H1 (cell line): ENCODE results near the gene SNW1. TPM values are rescaled to one million over a fixed set of nuclear protein-coding genes. Genes with fewer than 3 reads are reported as not detected.
"Not testable (repeated sequence)": the region's sequence is repeated elsewhere in the genome, so short reads cannot be mapped to it uniquely, and the experiment has no call there.

ENCODE experiments used
- CTCF ChIA-PET: fragments of 300-600 bp; sonication (Branson Sonifier 250); formaldehyde crosslinking; loops from one replicate; lab custom pipeline; 2021; ENCODE audit not compliant: partially characterized antibody; lab: Charles Lee
- POLR2A ChIA-PET: fragments of 300-600 bp; sonication (Branson Sonifier 250); formaldehyde crosslinking; loops from one replicate; lab custom pipeline; 2021; ENCODE audit warnings: inconsistent platforms; ENCODE audit not compliant: partially characterized antibody; lab: Charles Lee
- DNase-seq, 2 experiments: peaks; one replicate each; pipeline versions ENCODE4 v3.0.0 to v3.0.0-alpha.2; 2010 to 2022; ENCODE audit warnings: low spot score in 2 of 2, low read depth in 1 of 2, mixed read lengths in 1 of 2
- FAIRE-seq: peaks from 2 replicates; lab custom pipeline; 2011; peaks lifted over from hg19 to GRCh38; lab: Jason Lieb, UNC
- H2AFZ ChIP-seq: 2 replicates; pipeline ENCODE4 v1.8.1; 2012; ENCODE audit warnings: low read length, inconsistent platforms
- H2AK5ac ChIP-seq: 2 replicates; pipeline ENCODE4 v1.6.1; 2013; ENCODE audit warnings: low read depth, low read length
- H2BK120ac ChIP-seq: replicated peaks from 2 replicates; pipeline ENCODE3; 2013; ENCODE audit warnings: low read depth, low read length, inconsistent platforms
- H2BK12ac ChIP-seq: 2 replicates; pipeline ENCODE4 v1.6.1; 2013; ENCODE audit warnings: low read depth, low read length
- H2BK15ac ChIP-seq: 2 replicates; pipeline ENCODE4 v1.6.1; 2013; ENCODE audit warnings: low read length
- H2BK20ac ChIP-seq: 2 replicates; pipeline ENCODE4 v1.6.1; 2013; ENCODE audit warnings: low read length
- H2BK5ac ChIP-seq: 2 replicates; pipeline ENCODE4 v1.6.1; 2013; ENCODE audit warnings: low read depth, low read length
- H3K14ac ChIP-seq: 2 replicates; pipeline ENCODE4 v1.6.1; 2013; ENCODE audit warnings: inconsistent platforms; ENCODE audit not compliant: insufficient read length
- H3K18ac ChIP-seq: 2 replicates; pipeline ENCODE4 v1.6.1; 2013; ENCODE audit warnings: low read length; ENCODE audit errors: extremely low read depth
- H3K23ac ChIP-seq: 2 replicates; pipeline ENCODE4 v1.6.1; 2013; ENCODE audit warnings: inconsistent platforms; ENCODE audit not compliant: insufficient read length
- H3K23me2 ChIP-seq: 2 replicates; pipeline ENCODE4 v1.6.1; 2013; ENCODE audit warnings: low read depth, low read length
- H3K27ac ChIP-seq: 2 replicates; pipeline ENCODE4 v1.6.1; 2011; ENCODE audit warnings: low read depth, low read length, inconsistent platforms
- H3K27me3 ChIP-seq, 4 experiments: replicated peaks in 1 of 4; 1 replicate in 1 of 4; 2 replicates in 3 of 4; pipeline versions ENCODE4 v1.6.1 to v1.8.1; 2011 to 2013; ENCODE audit warnings: low read length in 3 of 4, mild to moderate bottlenecking in 3 of 4, inconsistent platforms in 2 of 4, mixed read lengths in 2 of 4, moderate library complexity in 1 of 4; ENCODE audit not compliant: control insufficient read depth in 3 of 4, insufficient read depth in 3 of 4; ENCODE audit errors: extremely low read depth in 1 of 4
- H3K36me3 ChIP-seq, 4 experiments: 2 replicates each; pipeline versions ENCODE4 v1.6.1 to v1.8.1; 2011 to 2013; ENCODE audit warnings: mild to moderate bottlenecking in 4 of 4, low read length in 3 of 4, moderate library complexity in 2 of 4, control low read depth in 1 of 4, inconsistent platforms in 1 of 4; ENCODE audit not compliant: insufficient read depth in 4 of 4, control insufficient read depth in 2 of 4
- H3K4ac ChIP-seq: replicated peaks from 2 replicates; pipeline ENCODE3; 2013; ENCODE audit warnings: low read length, low read depth, mixed read lengths, inconsistent platforms; ENCODE audit not compliant: insufficient read length
- H3K4me1 ChIP-seq, 4 experiments: replicated peaks in 1 of 4; 1 replicate in 1 of 4; 2 replicates in 3 of 4; pipeline versions ENCODE4 v1.6.1 to v1.8.1; 2011 to 2013; ENCODE audit warnings: low read length in 3 of 4, inconsistent platforms in 2 of 4, mixed read lengths in 1 of 4; ENCODE audit not compliant: insufficient read depth in 4 of 4, control insufficient read depth in 3 of 4
- H3K4me2 ChIP-seq, 2 experiments: 2 replicates each; pipeline versions ENCODE4 v1.6.1 to v1.8.1; 2011 to 2013; ENCODE audit warnings: low read depth in 2 of 2, low read length in 2 of 2, control low read depth in 1 of 2, inconsistent platforms in 1 of 2, mild to moderate bottlenecking in 1 of 2; ENCODE audit not compliant: insufficient read depth in 1 of 2
- H3K4me3 ChIP-seq, 4 experiments: fragments of 200-600, 300-600 bp in 1 of 4; sonication (generic), shearing (Covaris generic), sonication (Bioruptor Twin) in 1 of 4; 2 replicates each; pipeline versions ENCODE4 v1.5.1 to v1.8.1; 2011 to 2016; ENCODE audit warnings: low read length in 4 of 4, low read depth in 3 of 4, control low read depth in 2 of 4, inconsistent platforms in 2 of 4, mild to moderate bottlenecking in 2 of 4, mixed read lengths in 1 of 4, moderate library complexity in 1 of 4; ENCODE audit not compliant: insufficient read depth in 2 of 4; ENCODE audit errors: extremely low read depth in 1 of 4
- H3K56ac ChIP-seq: replicated peaks from 2 replicates; pipeline ENCODE3; 2013; ENCODE audit warnings: low read depth, mild to moderate bottlenecking, mixed read lengths, low read length, inconsistent platforms; ENCODE audit not compliant: insufficient read length
- H3K79me1 ChIP-seq: 2 replicates; pipeline ENCODE4 v1.6.1; 2013; ENCODE audit warnings: low read depth, low read length, control low read depth
- H3K79me2 ChIP-seq, 2 experiments: 2 replicates each; pipeline versions ENCODE4 v1.6.1 to v1.8.1; 2012 to 2013; ENCODE audit warnings: low read length in 2 of 2, mild to moderate bottlenecking in 2 of 2, inconsistent platforms in 1 of 2; ENCODE audit not compliant: insufficient read depth in 2 of 2, control insufficient read depth in 1 of 2
- H3K9ac ChIP-seq, 4 experiments: replicated peaks in 1 of 4; 1 replicate in 1 of 4; 2 replicates in 3 of 4; pipeline versions ENCODE4 v1.6.1 to v1.8.1; 2011 to 2013; ENCODE audit warnings: low read depth in 3 of 4, low read length in 3 of 4, control low read depth in 2 of 4, mild to moderate bottlenecking in 2 of 4, moderate library complexity in 2 of 4, inconsistent platforms in 1 of 4; ENCODE audit errors: extremely low read depth in 1 of 4
- H3K9me3 ChIP-seq, 2 experiments: 2 replicates each; pipeline versions ENCODE4 v1.6.1 to v1.8.1; 2012 to 2013; ENCODE audit warnings: mild to moderate bottlenecking in 2 of 2, moderate library complexity in 2 of 2, control low read depth in 1 of 2, inconsistent platforms in 1 of 2, low read depth in 1 of 2, low read length in 1 of 2, mixed read lengths in 1 of 2; ENCODE audit not compliant: insufficient read depth in 2 of 2
- H4K20me1 ChIP-seq, 2 experiments: replicated peaks in 1 of 2; 2 replicates each; pipeline versions ENCODE3 to v1.8.1; 2011 to 2013; ENCODE audit warnings: inconsistent platforms in 2 of 2, low read length in 2 of 2, mild to moderate bottlenecking in 1 of 2; ENCODE audit not compliant: insufficient read depth in 2 of 2, control insufficient read depth in 1 of 2
- H4K5ac ChIP-seq: 2 replicates; pipeline ENCODE4 v1.6.1; 2013; ENCODE audit warnings: low read length, low read depth, mixed read lengths, inconsistent platforms; ENCODE audit not compliant: insufficient read length
- H4K8ac ChIP-seq: 2 replicates; pipeline ENCODE4 v1.8.0; 2013; ENCODE audit warnings: mild to moderate bottlenecking, moderate library complexity, low read length, inconsistent platforms; ENCODE audit not compliant: insufficient read depth; ENCODE audit errors: extremely low read depth
- H4K91ac ChIP-seq: replicated peaks from 2 replicates; pipeline ENCODE3; 2013; ENCODE audit warnings: low read length, mixed read lengths, inconsistent platforms; ENCODE audit not compliant: insufficient read length
- WGBS, 2 experiments: shearing (Covaris generic) in 1 of 2; methylation state at CpG; one replicate each; pipeline versions ENCODE4 v1.1.6 to v1.1.7; 2013 to 2015; ENCODE audit warnings: low lambda C conversion rate in 2 of 2, mixed read lengths in 2 of 2, inconsistent platforms in 1 of 2, low coverage in 1 of 2, missing lambda C conversion rate in 1 of 2; ENCODE audit not compliant: insufficient replicate concordance in 2 of 2, insufficient coverage in 1 of 2, insufficient read length in 1 of 2; ENCODE audit errors: extremely low coverage in 1 of 2, missing lambda C conversion rate in 1 of 2; 5-methylcytosine and 5-hydroxymethylcytosine counted together
- polyA plus RNA-seq, 7 experiments: library from polyadenylated mRNA; depleted of rRNA in 3 of 7; stranded (reverse) in 5 of 7; unstranded in 2 of 7; fragments of >200 nt in 5 of 7; fragments of 200-250 nt in 2 of 7; gene quantifications; 1 replicate in 5 of 7; 2 replicates in 1 of 7; 4 replicates in 1 of 7; pipeline versions ENCODE4 v1.2.1 to v1.2.3, GENCODE V29; 2011 to 2013; ENCODE audit warnings: missing spikeins in 2 of 7, mixed read lengths in 2 of 7
- total RNA-seq: library from RNA; stranded (reverse); fragmentation: NEBNext Ultra II Directional; extraction: Animal tissue kit (Norgen Biotek cat#: 25700); gene quantifications from 2 replicates; pipeline ENCODE4 v1.2.1, GENCODE V29; 2021

The SNW1 gene
- total and polyA plus RNA-seq, 2 of the 8 experiments (the other 6 are each of a cell fraction or from before 2014, with no cell fraction given), result 13.2 to 79.2 TPM

DNA sequence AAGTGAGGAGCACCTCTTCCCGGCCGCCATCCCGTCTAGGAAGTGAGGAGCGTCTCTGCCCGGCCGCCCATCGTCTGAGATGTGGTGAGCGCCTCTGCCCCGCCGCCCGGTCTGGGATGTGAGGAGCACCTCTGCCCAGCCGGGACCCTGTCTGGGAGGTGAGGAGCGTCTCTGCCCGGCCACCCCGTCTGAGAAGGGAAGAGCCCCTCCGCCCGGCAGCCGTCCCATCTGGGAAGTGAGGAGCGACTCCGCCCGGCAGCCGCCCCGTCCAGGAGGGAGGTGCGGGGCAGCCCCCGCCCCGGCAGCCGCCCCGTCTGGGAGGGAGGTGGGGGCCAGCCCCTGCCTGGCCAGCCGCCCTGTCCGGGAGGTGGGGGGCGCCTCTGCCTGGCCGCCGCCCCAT lies 13.5 kb downstream of the SNW1 start:
- CTCF ChIA-PET, result not testable (repeated sequence)
- H3K36me3 ChIP-seq, result peaks cover 9 to 64% (median 45%) of the 10 kb centered on the region in 4 experiments

More for the DNA sequence above, 13.5 kb downstream of the SNW1 start:
- H2BK20ac ChIP-seq, H2BK5ac ChIP-seq, H3K4me1 ChIP-seq, H3K56ac ChIP-seq, H3K23ac ChIP-seq, H3K9ac ChIP-seq, H3K27ac ChIP-seq, H4K5ac ChIP-seq, H3K4me3 ChIP-seq, H3K4ac ChIP-seq, H2BK15ac ChIP-seq, H4K20me1 ChIP-seq, FAIRE-seq, H3K79me1 ChIP-seq, H3K9me3 ChIP-seq, H3K18ac ChIP-seq, H4K8ac ChIP-seq, H3K14ac ChIP-seq, H3K23me2 ChIP-seq, DNase-seq, H2BK12ac ChIP-seq, H3K27me3 ChIP-seq, H4K91ac ChIP-seq, H2BK120ac ChIP-seq, H3K4me2 ChIP-seq, H2AFZ ChIP-seq, H2AK5ac ChIP-seq, H3K79me2 ChIP-seq: not testable (repeated sequence)
- WGBS, 2 experiments, result 92% methylated on average over 4 of the region's 33 CpGs; no CpG with 5 or more reads in 1 of the 2 experiments
- POLR2A ChIA-PET, result interaction anchor here (1.2 kb wide), 1 partner anchor 13 kb away, joined by 4 read pairs; the partner anchor contains the start of gene SNW1
